ENCODE data around the gene GCLC. TPM values are rescaled to one million over a fixed set of nuclear protein-coding genes. Genes with fewer than 3 reads are reported as not detected.

Gene GCLC
- total and polyA plus RNA-seq, 9 of the 15 experiments (the other 6 are each of a cell fraction or from before 2014, with no cell fraction given) = 3.9 to 20.0 (median 9.4) TPM

GRCh38 chr6:53544217-53544469 lies 758 bp downstream of the GCLC start (continued):
- TF ChIP-seq MITF (IDR thresholded peaks at IDR 0.05) (no peak), KLF16 (IDR thresholded peaks at IDR 0.05) (no peak), ZBTB9 (CRISPR knock-in tag; IDR thresholded peaks at IDR 0.05) (no peak)

- ATAC-seq = no peak
- TF ChIP-seq C11orf30 (IDR thresholded peaks at IDR 0.05; ENCODE audit: low read depth) (peak; percentile 26; the same call in 1 of the 2 replicates), NELFE (IDR thresholded peaks at IDR 0.05; ENCODE audit: insufficient read depth, insufficient read length) (no peak), ZNF316 (IDR thresholded peaks at IDR 0.05) (0 out of 2 replicates have a peak, but pooled peaks have one; percentile 12), SPI1 (IDR thresholded peaks at IDR 0.05; ENCODE audit: borderline replicate concordance, low read depth, low read length) (no peak), EP300 (IDR thresholded peaks at IDR 0.05; ENCODE audit: low read length) (0 out of 2 replicates have a peak, but pooled peaks have one; percentile 6), FOXJ2 (tag; IDR thresholded peaks at IDR 0.05) (no peak), SMARCA4 (IDR thresholded peaks at IDR 0.05) (peak; percentile 47; the same call in 1 of the 2 replicates), ELF2 (CRISPR knock-in tag; IDR thresholded peaks at IDR 0.05) (no peak), PPARD (CRISPR knock-in tag; IDR thresholded peaks at IDR 0.05) (no peak), ZNF175 (CRISPR knock-in tag; IDR thresholded peaks at IDR 0.05; ENCODE audit: low read depth) (no peak), FOXP4 (CRISPR knock-in tag; IDR thresholded peaks at IDR 0.05; ENCODE audit: borderline replicate concordance) (no peak), SMAD2 (IDR thresholded peaks at IDR 0.05; ENCODE audit: low read depth, low read length) (no peak), TAF9B (IDR thresholded peaks at IDR 0.05; ENCODE audit: partially characterized antibody) (no peak), CBFA2T3 (IDR thresholded peaks at IDR 0.05) (peak; percentile 55)
These were observed 1.3 kb downstream of the GCLC start for GRCh38 chr6:53543359-53544216.

More at GRCh38 chr6:53543359-53544216, 1.3 kb downstream of the GCLC start:
- peaks cover 4% of the 10 kb centered on the region; the same call in 1 of the 2 replicates for H4K20me1 ChIP-seq (replicated peaks; ENCODE audit: control insufficient read depth, insufficient read depth, low read length)
- FAIRE-seq = no peak
- peak in 1 of 4 experiments; percentile 20 for DNase-seq (ENCODE audit: extremely low read depth in 1 of 4, low spot score in 3 of 4)
- no peaks in the 10 kb centered on the region for H3K9me3 ChIP-seq (replicated peaks; ENCODE audit: control insufficient read depth, insufficient read depth, low read depth, low read length)
- in situ Hi-C loops (cut with MboI) (no loop called here), intact Hi-C loops (cut with micrococcal nuclease) (loop anchor here (1.0 to 10.0 kb wide), 2 partner anchors 108 to 189 kb away; no protein-coding TSS in a partner anchor)
- H3K36me3 ChIP-seq (ENCODE audit: control insufficient read depth, insufficient read depth, low read length) = no peaks in the 10 kb centered on the region
- H3K27me3 ChIP-seq (ENCODE audit: control insufficient read depth in 2 of 2, insufficient read depth in 2 of 2, low read length in 2 of 2) = no peaks in the 10 kb centered on the region
- WGBS (ENCODE audit: insufficient coverage, low coverage, missing lambda C conversion rate) = 4% methylated on average over 7 of the region's 7 CpGs
- ChIA-PET CTCF (ENCODE audit: low intra/inter-chr PET ratio) (interaction anchor here (0.6 to 3.8 kb wide), 3 partner anchors 48 to 135 kb away, joined by 3 to 23 read pairs (median 4); no protein-coding TSS in a partner anchor), POLR2A (interaction anchor here (0.8 to 0.9 kb wide), 2 partner anchors 8 to 16 kb away, joined by 3 to 4 read pairs; no protein-coding TSS in a partner anchor)
- H2AFZ ChIP-seq (ENCODE audit: low read depth, low read length) = peak overlapping the region; percentile 95
- H3K4me3 ChIP-seq = peak overlapping the region; percentile 77
- H3K79me2 ChIP-seq (ENCODE audit: control insufficient read depth, insufficient read depth, low read length) = peaks cover 24% of the 10 kb centered on the region
- BruUV-seq (replicated peaks) = TSS peak; percentile 38
- H3K27ac ChIP-seq (ENCODE audit: extremely low read depth, low read depth, low read length) = peak overlapping the region; percentile 88
- H3K4me2 ChIP-seq (ENCODE audit: insufficient read depth, low read length) = peak overlapping the region; percentile 90
- H3K9ac ChIP-seq (ENCODE audit: insufficient read depth in 1 of 2, low read depth in 2 of 2, low read length in 2 of 2) = peak overlapping the region; percentile 82 to 98
- peaks cover 25 to 48% of the 10 kb centered on the region in 2 experiments for H3K4me1 ChIP-seq (replicated peaks in 1 of 2; ENCODE audit: control insufficient read depth in 2 of 2, insufficient read depth in 2 of 2, low read length in 2 of 2)
- H3K9me1 ChIP-seq (ENCODE audit: control insufficient read depth, insufficient read depth, low read length) = no peaks in the 10 kb centered on the region

Data from K562 (cell line).